Upper lobe of left lung (tissue), 6 donors: ENCODE measurements around the gene MYB. TPM values are rescaled to one million over a fixed set of nuclear protein-coding genes. Genes with fewer than 3 reads are reported as not detected.

Experiments used
- ATAC-seq, 2 donors: fragments of 200-7000 bp; cut with Tn5 transposase; one replicate each; pipeline ENCODE4 v1.9.1; 2022; ENCODE audit warnings: mild to moderate bottlenecking in 2 of 2, moderate library complexity in 2 of 2; ENCODE audit not compliant: low FRiP score in 2 of 2
- DNase-seq, 2 donors: peaks; one replicate each; pipeline ENCODE4 v3.0.0-alpha.2; 2019 to 2020
- H3K27ac ChIP-seq, 4 donors: fragments of 200-600 bp; sonication (generic); one replicate each; pipeline ENCODE4 v1.5.1; 2016 to 2019
- H3K27me3 ChIP-seq, 4 donors: fragments of 200-600 bp; sonication (generic); one replicate each; pipeline ENCODE4 v1.5.1; 2017 to 2019
- H3K36me3 ChIP-seq, 4 donors: fragments of 200-600 bp; sonication (generic); one replicate each; pipeline ENCODE4 v1.5.1; 2016 to 2019
- H3K4me1 ChIP-seq, 4 donors: fragments of 200-600 bp; sonication (generic); one replicate each; pipeline ENCODE4 v1.5.1; 2018 to 2019
- H3K4me3 ChIP-seq, 4 donors: fragments of 200-600 bp; sonication (generic); one replicate each; pipeline ENCODE4 v1.5.1; 2017 to 2019; ENCODE audit warnings: mild to moderate bottlenecking in 2 of 4, moderate library complexity in 1 of 4
- H3K9me3 ChIP-seq, 4 donors: fragments of 200-600 bp; sonication (generic); one replicate each; pipeline ENCODE4 v1.5.1; 2018 to 2019
- CTCF ChIP-seq, 6 experiments: fragments of 450-650 bp in 4 of 6; fragments of 200-600 bp in 2 of 6; sonication (generic) in 2 of 6; IDR thresholded peaks; one replicate each; pipeline ENCODE4 v1.5.1; 2016 to 2019; ENCODE audit warnings: antibody characterized with exemption in 6 of 6
- EP300 ChIP-seq, 4 donors: sonication (generic); formaldehyde crosslinking; IDR thresholded peaks; one replicate each; pipeline ENCODE4 v1.5.1; 2017; ENCODE audit warnings: antibody characterized with exemption in 4 of 4, control low read depth in 2 of 4
- POLR2A ChIP-seq, 4 donors: fragments of 450-650 bp; IDR thresholded peaks; one replicate each; pipeline ENCODE4 v1.5.1; 2016 to 2017; ENCODE audit warnings: antibody characterized with exemption in 4 of 4, mild to moderate bottlenecking in 2 of 4
- POLR2AphosphoS5 ChIP-seq, 2 donors: sonication (generic); formaldehyde crosslinking; IDR thresholded peaks; one replicate each; pipeline ENCODE4 v1.5.1; 2017; ENCODE audit warnings: antibody characterized with exemption in 2 of 2
- WGBS, 2 donors: methylation state at CpG; one replicate each; pipeline ENCODE4 v1.1.5; 2017 to 2018; 5-methylcytosine and 5-hydroxymethylcytosine counted together
- total RNA-seq, 6 donors: library from RNA; depleted of rRNA in 4 of 6; stranded (reverse); fragments of >200 nt in 4 of 6; gene quantifications; one replicate each; pipeline versions ENCODE4 v1.1.0 to v1.2.1, GENCODE V29; 2016 to 2021
- donor health status: DM: no; HTN: no; CAD: no; lungs with moderate emphysema.
- donor health status: DM: no; HTN: yes; CAD: no; lungs with severe emphysema.

The MYB gene
- total RNA-seq, 6 donors from 2014 or later: 1.9 to 17.2 (median 4.7) TPM

- H3K4me1 ChIP-seq: no peaks in the 10 kb centered on the region
- peaks cover 0 to 3% (median 0%) of the 10 kb centered on the region in 4 donors for H3K9me3 ChIP-seq
- no peak for DNase-seq
- no peaks in the 10 kb centered on the region for H3K36me3 ChIP-seq
- no peak for TF ChIP-seq POLR2A (IDR thresholded peaks at IDR 0.05)
- no peak for TF ChIP-seq EP300 (IDR thresholded peaks at IDR 0.05)
- TF ChIP-seq POLR2AphosphoS5 (IDR thresholded peaks at IDR 0.05): no peak
- no peak for TF ChIP-seq CTCF (IDR thresholded peaks at IDR 0.05)
- ATAC-seq: no peak
- no peak overlapping the region for H3K4me3 ChIP-seq
- H3K27ac ChIP-seq: no peak overlapping the region
- 94 to 99% methylated on average over 4 of the region's 4 CpGs for WGBS, 2 donors
- no peaks in the 10 kb centered on the region for H3K27me3 ChIP-seq
Measured at GRCh38 chr6:135204951-135205350, 23.8 kb downstream of the MYB start.

GRCh38 chr6:135209803-135210202, 28.7 kb downstream of the MYB start:
- H3K36me3 ChIP-seq: no peaks in the 10 kb centered on the region
- DNase-seq (no peak), ATAC-seq (peak in 1 of 2 donors; percentile 43)
- TF ChIP-seq POLR2AphosphoS5 (IDR thresholded peaks at IDR 0.05) (no peak), EP300 (IDR thresholded peaks at IDR 0.05) (no peak), CTCF (IDR thresholded peaks at IDR 0.05) (no peak), POLR2A (IDR thresholded peaks at IDR 0.05) (no peak)
- H3K27ac ChIP-seq: peak overlapping the region in 1 of 4 donors; percentile 28
- peaks cover 0 to 3% (median 0%) of the 10 kb centered on the region in 4 donors for H3K9me3 ChIP-seq
- H3K4me3 ChIP-seq: peak overlapping the region in 1 of 4 donors; percentile 16
- 60 to 68% methylated on average over 6 of the region's 6 CpGs for WGBS, 2 donors
- H3K4me1 ChIP-seq: peaks cover 0 to 8% (median 2%) of the 10 kb centered on the region in 4 donors
- H3K27me3 ChIP-seq: no peaks in the 10 kb centered on the region

GRCh38 chr6:135210632-135211305, 29.7 kb downstream of the MYB start:
- WGBS, 2 donors: 81 to 85% methylated on average over 12 of the region's 12 CpGs

GRCh38 chr6:135211306-135211702, 30.2 kb downstream of the MYB start:
- no peak overlapping the region for H3K27ac ChIP-seq
- H3K4me1 ChIP-seq: peaks cover 0 to 8% (median 2%) of the 10 kb centered on the region in 4 donors
- ATAC-seq (no peak), DNase-seq (no peak)
- no peaks in the 10 kb centered on the region for H3K36me3 ChIP-seq
- whole genome bisulfite sequencing, 2 donors: 69 to 75% methylated on average over 2 of the region's 2 CpGs
- H3K27me3 ChIP-seq: no peaks in the 10 kb centered on the region
- no peak for TF ChIP-seq POLR2AphosphoS5 (IDR thresholded peaks at IDR 0.05)
- no peak for TF ChIP-seq EP300 (IDR thresholded peaks at IDR 0.05)
- no peak for TF ChIP-seq POLR2A (IDR thresholded peaks at IDR 0.05)
- no peak for TF ChIP-seq CTCF (IDR thresholded peaks at IDR 0.05)
- no peak overlapping the region for H3K4me3 ChIP-seq
- peaks cover 0 to 3% (median 0%) of the 10 kb centered on the region in 4 donors for H3K9me3 ChIP-seq

More at GRCh38 chr6:135210632-135211305, 29.7 kb downstream of the MYB start:
- Histone ChIP-seq H3K27ac (no peak overlapping the region), H3K36me3 (no peaks in the 10 kb centered on the region), H3K9me3 (peaks cover 0 to 3% (median 0%) of the 10 kb centered on the region in 4 donors), H3K27me3 (no peaks in the 10 kb centered on the region), H3K4me1 (peaks cover 0 to 8% (median 2%) of the 10 kb centered on the region in 4 donors), H3K4me3 (no peak overlapping the region)
- no peak for ATAC-seq
- TF ChIP-seq CTCF (IDR thresholded peaks at IDR 0.05): no peak
- TF ChIP-seq EP300 (IDR thresholded peaks at IDR 0.05): no peak
- TF ChIP-seq POLR2A (IDR thresholded peaks at IDR 0.05): no peak
- TF ChIP-seq POLR2AphosphoS5 (IDR thresholded peaks at IDR 0.05): no peak
- no peak for DNase-seq
